Non-pigmented ciliary epithelial cell (primary cell): Measurements from ENCODE around the gene PCED1B.
A peak's percentile ranks its signal among the peaks of the same experiment; 100 is the strongest.
"Not testable (repeated sequence)": the region's sequence is repeated elsewhere in the genome, so short reads cannot be mapped to it uniquely, and the experiment has no call there.

ENCODE experiments used
- DNase-seq: peaks from one replicate; pipeline ENCODE4 v3.0.0-alpha.2; 2010; ENCODE audit warnings: low read depth

PCED1B gene

GRCh38 chr12:47088021-47088944 is 8.9 kb downstream of the PCED1B start:
- no peak for DNase-seq

- no peak for DNase-seq
Measured at GRCh38 chr12:47091009-47091408, 11.6 kb downstream of the PCED1B start.

- DNase-seq = no peak
Measured at GRCh38 chr12:47094804-47095203, 15.4 kb downstream of the PCED1B start.

GRCh38 chr12:47095446-47096236 is 16.2 kb downstream of the PCED1B start:
- DNase-seq = peak; percentile 90

- no peak for DNase-seq
Measured at GRCh38 chr12:47097276-47097896, 18.0 kb downstream of the PCED1B start.

- DNase-seq = no peak
Measured at GRCh38 chr12:47098099-47098498, 18.7 kb downstream of the PCED1B start.

- DNase-seq = no peak
Measured at GRCh38 chr12:47099610-47100009, 20.2 kb downstream of the PCED1B start.

- DNase-seq = no peak
Measured at GRCh38 chr12:47100160-47100559, 20.7 kb downstream of the PCED1B start.

- DNase-seq = no peak
Measured at GRCh38 chr12:47102406-47102805, 23.0 kb downstream of the PCED1B start.

GRCh38 chr12:47102845-47103651 is 23.6 kb downstream of the PCED1B start:
- no peak for DNase-seq

GRCh38 chr12:47105914-47106674 is 26.7 kb downstream of the PCED1B start:
- no peak for DNase-seq

GRCh38 chr12:47107446-47107845 is 28.0 kb downstream of the PCED1B start:
- DNase-seq = no peak

- no peak for DNase-seq
Measured at GRCh38 chr12:47107926-47108325, 28.5 kb downstream of the PCED1B start.

GRCh38 chr12:47110011-47110541 is 30.7 kb downstream of the PCED1B start:
- no peak for DNase-seq

GRCh38 chr12:47110718-47111391 is 31.4 kb downstream of the PCED1B start:
- no peak for DNase-seq

- DNase-seq = no peak
Measured at GRCh38 chr12:47111392-47111778, 32.0 kb downstream of the PCED1B start.

GRCh38 chr12:47111854-47112253 is 32.4 kb downstream of the PCED1B start:
- no peak for DNase-seq

GRCh38 chr12:47112679-47113078 is 33.3 kb downstream of the PCED1B start:
- DNase-seq = no peak

GRCh38 chr12:47114481-47114892 is 35.1 kb downstream of the PCED1B start:
- DNase-seq = no peak

- not testable (repeated sequence) for DNase-seq
Measured at GRCh38 chr12:47117305-47117704, 37.9 kb downstream of the PCED1B start.
